Endothelial cell of umbilical vein (primary cell): ENCODE results near the gene MAML3. TPM values are rescaled to one million over a fixed set of nuclear protein-coding genes. Genes with fewer than 3 reads are reported as not detected.

Source experiments
- BruUV-seq: library from RNA; stranded (reverse); fragments of 400-500 nt; replicated peaks from 2 replicates; lab custom pipeline; 2021; lab: Mats Ljungman, UMichigan
- CTCF ChIA-PET: fragments of 300-600, 350-600 bp; sonication (Branson Sonifier 250); formaldehyde crosslinking; loops from one replicate; lab custom pipeline; 2021; ENCODE audit warnings: antibody characterized with exemption, inconsistent platforms; lab: Charles Lee
- POLR2A ChIA-PET: fragments of 300-600, 350-600 bp; sonication (Branson Sonifier 250); formaldehyde crosslinking; loops from one replicate; lab custom pipeline; 2021; ENCODE audit warnings: antibody characterized with exemption, inconsistent platforms; lab: Charles Lee
- DNase-seq: peaks from one replicate; pipeline ENCODE4 v3.0.0-alpha.2; 2011; ENCODE audit warnings: low read depth, low spot score
- FAIRE-seq: peaks from 2 replicates; lab custom pipeline; 2011; peaks lifted over from hg19 to GRCh38; lab: Jason Lieb, UNC
- H2AFZ ChIP-seq: 2 replicates; pipeline ENCODE4 v1.6.0; 2012; ENCODE audit warnings: low read depth, low read length, control low read depth, inconsistent platforms
- H3K27ac ChIP-seq: 2 replicates; pipeline ENCODE4 v1.5.1; 2011; ENCODE audit warnings: low read depth, mild to moderate bottlenecking, control low read depth, low read length, moderate library complexity; ENCODE audit not compliant: insufficient read depth
- H3K27me3 ChIP-seq, 2 experiments: 2 replicates each; pipeline versions ENCODE4 v1.6.0 to v1.6.1; 2011; ENCODE audit warnings: low read length in 2 of 2, mixed read lengths in 1 of 2; ENCODE audit not compliant: control insufficient read depth in 2 of 2, insufficient read depth in 2 of 2
- H3K36me3 ChIP-seq, 2 experiments: 2 replicates in 1 of 2; 3 replicates in 1 of 2; pipeline ENCODE4 v1.5.1; 2011; ENCODE audit warnings: low read length in 2 of 2, mild to moderate bottlenecking in 1 of 2, moderate library complexity in 1 of 2; ENCODE audit not compliant: control insufficient read depth in 2 of 2, insufficient read depth in 2 of 2; ENCODE audit errors: extremely low read depth in 1 of 2
- H3K4me1 ChIP-seq: 3 replicates; pipeline ENCODE4 v1.5.1; 2011; ENCODE audit warnings: mild to moderate bottlenecking, low read length; ENCODE audit not compliant: control insufficient read depth, insufficient read depth; ENCODE audit errors: extremely low read depth
- H3K4me2 ChIP-seq: 2 replicates; pipeline ENCODE4 v1.6.1; 2011; ENCODE audit warnings: low read length, control low read depth, mixed read lengths; ENCODE audit not compliant: insufficient read depth
- H3K4me3 ChIP-seq, 3 experiments: fragments of 200-600 bp in 1 of 3; sonication (generic), shearing (Covaris generic) in 1 of 3; replicated peaks in 1 of 3; 2 replicates each; pipeline ENCODE4 v1.5.1; 2011 to 2016; ENCODE audit warnings: control low read depth in 3 of 3, low read length in 3 of 3, mild to moderate bottlenecking in 2 of 3, inconsistent platforms in 1 of 3, low read depth in 1 of 3, moderate library complexity in 1 of 3; ENCODE audit not compliant: insufficient read depth in 1 of 3
- H3K79me2 ChIP-seq: 2 replicates; pipeline ENCODE4 v1.6.0; 2012; ENCODE audit warnings: low read length, inconsistent platforms; ENCODE audit not compliant: control insufficient read depth, insufficient read depth
- H3K9ac ChIP-seq: replicated peaks from 2 replicates; pipeline ENCODE3; 2011; ENCODE audit warnings: low read length, control low read depth; ENCODE audit not compliant: insufficient read depth; ENCODE audit errors: extremely low read depth
- H3K9me1 ChIP-seq: replicated peaks from 3 replicates; pipeline ENCODE4 v1.6.0; 2011; ENCODE audit warnings: mild to moderate bottlenecking, low read length; ENCODE audit not compliant: control insufficient read depth, insufficient read depth; ENCODE audit errors: extremely low read depth
- H3K9me3 ChIP-seq: replicated peaks from 2 replicates; pipeline ENCODE4 v1.5.1; 2012; ENCODE audit warnings: low read length, inconsistent platforms; ENCODE audit not compliant: control insufficient read depth, insufficient read depth
- H4K20me1 ChIP-seq: replicated peaks from 2 replicates; pipeline ENCODE3; 2011; ENCODE audit warnings: mild to moderate bottlenecking, low read length; ENCODE audit not compliant: control insufficient read depth, insufficient read depth; ENCODE audit errors: extremely low read depth
- EZH2 ChIP-seq: IDR thresholded peaks from 2 replicates; pipeline ENCODE4 v1.6.1; 2012; ENCODE audit warnings: borderline replicate concordance, low read depth, mild to moderate bottlenecking, moderate library complexity, low read length, inconsistent platforms; ENCODE audit not compliant: severe bottlenecking
- FOS ChIP-seq: IDR thresholded peaks from 2 replicates; pipeline ENCODE4 v1.6.1; 2011; ENCODE audit warnings: mild to moderate bottlenecking, low read length, moderate library complexity, borderline replicate concordance; ENCODE audit not compliant: insufficient read depth
- GATA2 ChIP-seq: IDR thresholded peaks from 2 replicates; pipeline ENCODE4 v1.7.0; 2011; ENCODE audit warnings: low read depth, mild to moderate bottlenecking, moderate library complexity, mixed read lengths, low read length; ENCODE audit not compliant: insufficient read length, insufficient read depth
- JUN ChIP-seq: IDR thresholded peaks from 2 replicates; pipeline ENCODE4 v1.6.1; 2011; ENCODE audit warnings: borderline replicate concordance, low read depth; ENCODE audit not compliant: insufficient read length, insufficient read depth
- MYC ChIP-seq: IDR thresholded peaks from one replicate; pipeline ENCODE4 v1.6.1; 2011; ENCODE audit warnings: mild to moderate bottlenecking, low read depth, low read length
- POLR2A ChIP-seq: IDR thresholded peaks from 2 replicates; pipeline ENCODE4 v1.6.1; 2012; ENCODE audit warnings: low read depth, mild to moderate bottlenecking, control low read depth, low read length
- POLR2AphosphoS5 ChIP-seq: IDR thresholded peaks from 2 replicates; pipeline ENCODE4 v1.6.1; 2012; ENCODE audit warnings: low read depth, mild to moderate bottlenecking, control low read depth, low read length, moderate library complexity; ENCODE audit not compliant: insufficient read depth
- dilution Hi-C: fragments of 300-500 bp; cut with MboI; formaldehyde crosslinking; loops from one replicate; pipeline ENCODE4 v1.15.0; 2019; ENCODE audit warnings: low sequenced_read_pairs; ENCODE audit not compliant: extremely low pct_ligation_motif_present
- intact Hi-C: fragments of 100-400 bp; cut with micrococcal nuclease; formaldehyde crosslinking; loops from one replicate; pipeline ENCODE4 v1.10.0; 2022
- polyA plus RNA-seq, 4 experiments: library from polyadenylated mRNA; depleted of rRNA in 3 of 4; stranded (reverse) in 3 of 4; unstranded in 1 of 4; fragments of >200 nt; gene quantifications; 2 replicates each; pipeline versions ENCODE4 v1.2.1 to v1.2.3, GENCODE V29; 2011 to 2012; ENCODE audit warnings: missing spikeins in 1 of 4
- total RNA-seq: library from RNA; stranded (reverse); gene quantifications from 2 replicates; pipeline ENCODE4 v1.2.3, GENCODE V29; 2021
- TF ChIP-seq, protein P1 (sequence below), 2 donors: IDR thresholded peaks; 1 replicate in 1 of 2; 2 replicates in 1 of 2; pipeline ENCODE4 v1.5.1; 2011; ENCODE audit warnings: low read length in 2 of 2, mild to moderate bottlenecking in 2 of 2, moderate library complexity in 2 of 2, control low read depth in 1 of 2, inconsistent platforms in 1 of 2, low read depth in 1 of 2; ENCODE audit not compliant: insufficient read depth in 1 of 2; ENCODE audit errors: extremely low read depth in 1 of 2
- TF ChIP-seq, protein P2 (sequence below): IDR thresholded peaks from 2 replicates; pipeline ENCODE4 v1.6.1; 2011; ENCODE audit not compliant: insufficient read depth, insufficient read length

Gene MAML3
- total and polyA plus RNA-seq, 2 donors (not counting 3 experiments of a cell fraction or from before 2014, with no cell fraction given) = 14.0 to 20.3 TPM

DNA sequence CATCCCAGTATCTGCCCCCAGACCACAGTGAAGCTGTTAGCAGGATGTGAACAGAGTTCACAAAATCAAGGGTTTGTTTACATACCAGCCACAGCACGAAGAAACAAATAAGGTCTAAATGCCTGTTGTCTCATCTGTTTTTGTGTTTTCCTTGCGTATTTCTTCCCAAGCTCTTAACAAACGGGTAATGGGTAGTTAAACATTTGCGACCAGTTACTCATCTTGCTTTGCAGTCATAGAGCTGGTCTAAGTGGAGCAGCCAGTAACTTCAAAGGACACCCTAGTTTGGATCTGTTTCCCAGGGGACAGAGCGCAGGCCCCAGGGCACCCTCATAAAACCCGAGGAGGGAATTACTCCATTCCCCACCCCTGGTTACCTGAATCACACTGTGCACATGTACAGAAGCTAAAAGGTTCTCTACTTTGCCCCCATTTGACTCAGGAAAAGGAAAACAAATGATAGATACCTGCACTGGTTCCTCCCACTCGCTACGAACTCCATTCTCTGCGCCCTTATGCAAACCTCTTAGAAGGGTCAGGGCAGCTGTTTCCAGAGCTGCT is 68.8 kb downstream of the MAML3 start:
- H3K36me3 ChIP-seq = no peaks in the 10 kb centered on the region
- peaks cover 16% of the 10 kb centered on the region for H3K79me2 ChIP-seq
- TF ChIP-seq POLR2A (no peak), FOS (no peak), MYC (no peak), POLR2AphosphoS5 (no peak)
- TF ChIP-seq, protein P1, sequence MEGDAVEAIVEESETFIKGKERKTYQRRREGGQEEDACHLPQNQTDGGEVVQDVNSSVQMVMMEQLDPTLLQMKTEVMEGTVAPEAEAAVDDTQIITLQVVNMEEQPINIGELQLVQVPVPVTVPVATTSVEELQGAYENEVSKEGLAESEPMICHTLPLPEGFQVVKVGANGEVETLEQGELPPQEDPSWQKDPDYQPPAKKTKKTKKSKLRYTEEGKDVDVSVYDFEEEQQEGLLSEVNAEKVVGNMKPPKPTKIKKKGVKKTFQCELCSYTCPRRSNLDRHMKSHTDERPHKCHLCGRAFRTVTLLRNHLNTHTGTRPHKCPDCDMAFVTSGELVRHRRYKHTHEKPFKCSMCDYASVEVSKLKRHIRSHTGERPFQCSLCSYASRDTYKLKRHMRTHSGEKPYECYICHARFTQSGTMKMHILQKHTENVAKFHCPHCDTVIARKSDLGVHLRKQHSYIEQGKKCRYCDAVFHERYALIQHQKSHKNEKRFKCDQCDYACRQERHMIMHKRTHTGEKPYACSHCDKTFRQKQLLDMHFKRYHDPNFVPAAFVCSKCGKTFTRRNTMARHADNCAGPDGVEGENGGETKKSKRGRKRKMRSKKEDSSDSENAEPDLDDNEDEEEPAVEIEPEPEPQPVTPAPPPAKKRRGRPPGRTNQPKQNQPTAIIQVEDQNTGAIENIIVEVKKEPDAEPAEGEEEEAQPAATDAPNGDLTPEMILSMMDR (IDR thresholded peaks at IDR 0.05; ENCODE audit: extremely low read depth in 1 of 2, insufficient read depth in 1 of 2, low read depth in 1 of 2, low read length in 2 of 2) = no peak
- H3K9ac ChIP-seq = no peak overlapping the region
- dilution Hi-C loops = no loop called here
- H3K9me1 ChIP-seq = no peaks in the 10 kb centered on the region
- H3K4me3 ChIP-seq = no peak overlapping the region
- BruUV-seq = no TSS peak
- no peaks in the 10 kb centered on the region for H4K20me1 ChIP-seq
- H3K4me1 ChIP-seq = peaks cover 33% of the 10 kb centered on the region
- CTCF ChIA-PET = interaction anchor here (1.2 to 1.8 kb wide), 3 partner anchors 11 to 24 kb away, joined by 3 to 5 read pairs (median 4); no protein-coding TSS in a partner anchor
- H3K4me2 ChIP-seq = no peak overlapping the region
- no peak overlapping the region for H2AFZ ChIP-seq
- no peaks in the 10 kb centered on the region for H3K27me3 ChIP-seq
- no peaks in the 10 kb centered on the region for H3K9me3 ChIP-seq
- no peak overlapping the region for H3K27ac ChIP-seq
- intact Hi-C loops = no loop called here
- DNase-seq (no peak), FAIRE-seq (no peak)
- POLR2A ChIA-PET = no interaction called here

DNA sequence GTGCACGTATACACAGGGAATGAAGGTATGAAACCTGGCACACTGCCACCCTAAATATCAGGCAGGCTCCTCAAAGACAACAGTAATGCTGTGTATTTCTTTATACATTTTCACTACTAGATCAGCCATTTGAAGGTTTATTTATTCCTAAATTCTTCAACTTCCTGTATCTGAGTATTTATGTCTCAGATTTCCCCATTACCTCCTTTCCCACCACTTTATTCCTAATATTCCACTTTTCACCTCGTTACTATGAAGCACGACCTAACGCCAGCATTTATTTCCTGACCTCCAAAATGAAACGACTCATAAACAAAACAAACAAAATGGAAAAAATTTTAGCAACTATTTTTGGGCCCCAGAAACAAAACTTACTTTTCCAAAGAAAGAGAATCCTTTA is 69.6 kb downstream of the MAML3 start:
- Histone ChIP-seq H2AFZ (no peak overlapping the region), H3K4me1 (peaks cover 28% of the 10 kb centered on the region), H3K36me3 (no peaks in the 10 kb centered on the region), H3K4me2 (peak overlapping the region; percentile 24), H4K20me1 (no peaks in the 10 kb centered on the region), H3K9me1 (no peaks in the 10 kb centered on the region), H3K9ac (no peak overlapping the region), H3K27me3 (no peaks in the 10 kb centered on the region), H3K4me3 (no peak overlapping the region), H3K79me2 (peaks cover 12% of the 10 kb centered on the region), H3K27ac (peak overlapping the region; percentile 28), H3K9me3 (no peaks in the 10 kb centered on the region)
- peak; percentile 41 for DNase-seq
- BruUV-seq = no TSS peak
- dilution Hi-C loops (no loop called here), intact Hi-C loops (no loop called here)
- FAIRE-seq = no peak
- ChIA-PET POLR2A (no interaction called here), CTCF (interaction anchor here (1.2 to 1.8 kb wide), 2 partner anchors 16 to 23 kb away, joined by 3 to 4 read pairs; no protein-coding TSS in a partner anchor)
- TF ChIP-seq MYC (no peak), POLR2AphosphoS5 (no peak), POLR2A (no peak), FOS (no peak), EZH2 (no peak), JUN (no peak), GATA2 (no peak)
- TF ChIP-seq, protein P2, sequence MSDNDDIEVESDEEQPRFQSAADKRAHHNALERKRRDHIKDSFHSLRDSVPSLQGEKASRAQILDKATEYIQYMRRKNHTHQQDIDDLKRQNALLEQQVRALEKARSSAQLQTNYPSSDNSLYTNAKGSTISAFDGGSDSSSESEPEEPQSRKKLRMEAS = no peak
- TF ChIP-seq, protein P1 (IDR thresholded peaks at IDR 0.05; ENCODE audit: extremely low read depth in 1 of 2, insufficient read depth in 1 of 2, low read depth in 1 of 2, low read length in 2 of 2) = no peak
